H1 (cell line): ENCODE data around the gene HDAC6. TPM values are rescaled to one million over a fixed set of nuclear protein-coding genes. Genes with fewer than 3 reads are reported as not detected.

Experiments used
- EP300 ChIP-seq, 2 experiments: IDR thresholded peaks; 1 replicate in 1 of 2; 2 replicates in 1 of 2; pipeline ENCODE4 v1.6.1; 2011 to 2012; ENCODE audit warnings: low read depth in 2 of 2, low read length in 2 of 2, mild to moderate bottlenecking in 2 of 2, borderline replicate concordance in 1 of 2, inconsistent platforms in 1 of 2, moderate library complexity in 1 of 2
- POU5F1 ChIP-seq: IDR thresholded peaks from 2 replicates; pipeline ENCODE4 v1.6.1; 2011; ENCODE audit warnings: low read depth, mild to moderate bottlenecking, low read length, moderate library complexity
- polyA plus RNA-seq, 7 experiments: library from polyadenylated mRNA; depleted of rRNA in 3 of 7; stranded (reverse) in 5 of 7; unstranded in 2 of 7; fragments of >200 nt in 5 of 7; fragments of 200-250 nt in 2 of 7; gene quantifications; 1 replicate in 5 of 7; 2 replicates in 1 of 7; 4 replicates in 1 of 7; pipeline versions ENCODE4 v1.2.1 to v1.2.3, GENCODE V29; 2011 to 2013; ENCODE audit warnings: missing spikeins in 2 of 7, mixed read lengths in 2 of 7
- total RNA-seq: library from RNA; stranded (reverse); fragmentation: NEBNext Ultra II Directional; extraction: Animal tissue kit (Norgen Biotek cat#: 25700); gene quantifications from 2 replicates; pipeline ENCODE4 v1.2.1, GENCODE V29; 2021
- TF ChIP-seq, protein P1 (sequence below): IDR thresholded peaks from 2 replicates; pipeline ENCODE4 v1.6.1; 2012; ENCODE audit warnings: low read length, inconsistent platforms

HDAC6 gene
- total and polyA plus RNA-seq, 2 of the 8 experiments (the other 6 are each of a cell fraction or from before 2014, with no cell fraction given): 34.0 to 51.8 TPM

DNA sequence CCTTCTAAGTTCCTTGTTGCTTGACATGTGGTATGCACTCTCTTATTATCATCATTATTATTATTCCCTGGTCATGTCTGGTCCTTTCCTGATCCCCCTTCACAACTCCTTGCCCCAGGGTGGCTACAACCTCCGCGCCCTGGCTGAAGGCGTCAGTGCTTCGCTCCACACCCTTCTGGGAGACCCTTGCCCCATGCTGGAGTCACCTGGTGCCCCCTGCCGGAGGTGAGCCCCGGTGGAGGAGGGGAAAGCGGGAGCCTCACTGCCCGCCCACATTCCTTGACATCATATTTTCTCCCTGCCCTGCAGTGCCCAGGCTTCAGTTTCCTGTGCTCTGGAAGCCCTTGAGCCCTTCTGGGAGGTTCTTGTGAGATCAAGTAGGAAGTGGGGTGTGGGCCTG lies 13.4 kb downstream of the HDAC6 start (continued):
- TF ChIP-seq, protein P1, sequence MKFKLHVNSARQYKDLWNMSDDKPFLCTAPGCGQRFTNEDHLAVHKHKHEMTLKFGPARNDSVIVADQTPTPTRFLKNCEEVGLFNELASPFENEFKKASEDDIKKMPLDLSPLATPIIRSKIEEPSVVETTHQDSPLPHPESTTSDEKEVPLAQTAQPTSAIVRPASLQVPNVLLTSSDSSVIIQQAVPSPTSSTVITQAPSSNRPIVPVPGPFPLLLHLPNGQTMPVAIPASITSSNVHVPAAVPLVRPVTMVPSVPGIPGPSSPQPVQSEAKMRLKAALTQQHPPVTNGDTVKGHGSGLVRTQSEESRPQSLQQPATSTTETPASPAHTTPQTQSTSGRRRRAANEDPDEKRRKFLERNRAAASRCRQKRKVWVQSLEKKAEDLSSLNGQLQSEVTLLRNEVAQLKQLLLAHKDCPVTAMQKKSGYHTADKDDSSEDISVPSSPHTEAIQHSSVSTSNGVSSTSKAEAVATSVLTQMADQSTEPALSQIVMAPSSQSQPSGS: no peak
- TF ChIP-seq EP300 (IDR thresholded peaks at IDR 0.05; ENCODE audit: borderline replicate concordance in 1 of 2, low read depth in 2 of 2, low read length in 2 of 2) (no peak), POU5F1 (no peak)
